GM04504 (cell line): ENCODE data around the gene PCDHA13.
"Not testable (repeated sequence)": the region's sequence is repeated elsewhere in the genome, so short reads cannot be mapped to it uniquely, and the experiment has no call there.

Experiments used
- DNase-seq: peaks from one replicate; pipeline ENCODE4 v3.0.0-alpha.2; 2012; ENCODE audit warnings: low read depth

PCDHA13 gene

GRCh38 chr5:140868721-140869554, 13.0 kb upstream of the PCDHA13 start, which contains the start of gene PCDHA11:
TSS of gene PCDHA11 (plus strand) at chr5:140868957. CDS start at chr5:140869104, 147 bp downstream.
- DNase-seq, result no peak

- no peak for DNase-seq
Measured at GRCh38 chr5:140869555-140869886, 12.4 kb upstream of the PCDHA13 start.

GRCh38 chr5:140870221-140871201, 11.4 kb upstream of the PCDHA13 start:
- no peak for DNase-seq

- no peak for DNase-seq
Measured at GRCh38 chr5:140875085-140876065, 6.5 kb upstream of the PCDHA13 start, which contains the start of gene PCDHA12. TSS of gene PCDHA12 (plus strand) at chr5:140875308. CDS start at chr5:140875473, 165 bp downstream.

- not testable (repeated sequence) for DNase-seq
Measured at GRCh38 chr5:140876541-140877261, 5.2 kb upstream of the PCDHA13 start.

GRCh38 chr5:140877262-140877581, 4.7 kb upstream of the PCDHA13 start:
- no peak for DNase-seq

- no peak for DNase-seq
Measured at GRCh38 chr5:140882591-140882899, 621 bp downstream of the PCDHA13 start.

GRCh38 chr5:140883373-140883772, 1.4 kb downstream of the PCDHA13 start:
- no peak for DNase-seq

- no peak for DNase-seq
Measured at GRCh38 chr5:140883927-140884697, 2.2 kb downstream of the PCDHA13 start.

GRCh38 chr5:140916325-140916724, 34.4 kb downstream of the PCDHA13 start:
- DNase-seq, result no peak

- no peak for DNase-seq
Measured at GRCh38 chr5:140923601-140924000, 41.7 kb downstream of the PCDHA13 start.

GRCh38 chr5:140925806-140926442, 44.0 kb downstream of the PCDHA13 start, which contains the start of gene PCDHAC1:
TSS of gene PCDHAC1 (plus strand) at chr5:140926299. CDS start at chr5:140926893, 594 bp downstream.
- no peak for DNase-seq

GRCh38 chr5:140926443-140927227, 44.7 kb downstream of the PCDHA13 start:
- peak; percentile 5 for DNase-seq

GRCh38 chr5:140927228-140927573, 45.3 kb downstream of the PCDHA13 start:
- DNase-seq, result no peak
